ENCODE results near the gene EGFL6.
"Not testable (repeated sequence)": the region's sequence is repeated elsewhere in the genome, so short reads cannot be mapped to it uniquely, and the experiment has no call there.

The EGFL6 gene

GRCh38 chrX:13597874-13598273 lies 28.5 kb downstream of the EGFL6 start:
- DNase-seq (ENCODE audit: low read depth), result no peak

GRCh38 chrX:13598877-13599276 lies 29.5 kb downstream of the EGFL6 start:
- DNase-seq (ENCODE audit: low read depth), result peak; percentile 18

DNA sequence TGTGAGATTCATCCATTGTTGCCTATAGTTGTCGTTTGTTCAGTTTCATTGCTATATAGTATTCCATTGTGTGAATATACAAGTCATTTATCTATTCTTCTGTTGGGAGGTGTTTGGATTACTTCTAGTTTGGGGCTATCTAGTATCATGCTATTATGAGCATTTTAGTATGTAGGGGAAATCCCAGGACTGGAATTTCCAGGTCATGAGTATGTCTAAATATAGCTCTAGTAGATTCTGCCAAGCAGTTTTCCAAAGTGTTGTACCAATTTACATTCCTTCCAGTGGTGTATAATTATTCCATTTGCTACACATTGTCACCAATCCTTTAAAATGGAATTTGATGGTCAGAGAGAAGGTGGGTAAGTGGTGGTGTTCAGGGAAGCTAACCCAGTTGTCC lies 30.1 kb downstream of the EGFL6 start:
- no peak for DNase-seq (ENCODE audit: low read depth)

- DNase-seq (ENCODE audit: low read depth), result no peak
These were observed 36.2 kb downstream of the EGFL6 start for GRCh38 chrX:13605611-13606010.

GRCh38 chrX:13607331-13607995 lies 38.1 kb downstream of the EGFL6 start:
- no peak for DNase-seq (ENCODE audit: low read depth)

GRCh38 chrX:13607996-13608365 lies 38.6 kb downstream of the EGFL6 start:
- DNase-seq (ENCODE audit: low read depth), result no peak

DNA sequence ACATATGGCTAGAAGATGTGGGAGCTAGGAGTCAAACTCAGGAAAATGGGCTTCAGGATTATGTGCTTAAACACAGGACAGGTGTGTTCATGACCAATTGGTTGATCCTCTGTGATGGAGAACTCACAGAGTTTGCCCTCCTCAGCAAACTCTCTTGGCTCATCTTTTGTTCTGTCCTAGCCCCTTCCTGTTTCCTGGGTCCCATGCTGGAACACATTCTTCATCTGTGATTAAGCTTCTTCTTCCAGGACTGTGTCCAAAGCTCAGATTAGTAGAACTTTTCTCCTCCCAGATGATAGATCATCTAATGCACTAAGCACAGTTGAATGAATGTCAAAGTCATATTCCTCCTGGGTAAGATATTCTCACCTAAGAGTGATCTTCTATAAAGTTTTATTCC lies 44.8 kb downstream of the EGFL6 start:
- DNase-seq (ENCODE audit: low read depth), result no peak

- no peak for DNase-seq (ENCODE audit: low read depth)
These were observed 50.8 kb downstream of the EGFL6 start for GRCh38 chrX:13620207-13620606.

DNA sequence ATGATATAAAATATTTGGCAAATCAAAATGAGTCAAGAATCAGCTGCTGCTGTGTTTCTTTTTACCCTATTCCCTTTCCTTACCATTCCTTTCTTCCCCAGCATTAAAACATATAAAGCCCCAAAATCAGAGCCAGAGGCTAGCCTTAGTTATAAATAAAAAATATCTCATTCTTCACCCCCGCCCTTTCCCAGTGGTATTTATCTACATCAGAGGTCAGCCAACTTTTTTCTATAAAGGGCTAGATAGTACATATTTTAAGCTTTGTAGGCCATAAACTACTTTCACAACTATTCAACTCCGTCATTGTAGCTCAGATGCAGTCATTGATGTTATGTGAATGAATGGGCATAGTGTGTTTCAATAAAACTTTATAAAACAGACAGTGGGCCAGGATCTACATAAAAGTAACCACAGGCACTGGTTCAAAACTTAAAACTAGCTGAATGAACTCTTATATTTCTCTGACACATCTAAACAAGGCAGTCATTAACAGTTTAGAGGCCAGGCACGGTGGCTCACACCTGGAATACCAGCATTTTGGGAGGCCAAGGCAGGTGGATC lies 53.1 kb downstream of the EGFL6 start:
- no peak for DNase-seq (ENCODE audit: low read depth)

GRCh38 chrX:13627306-13627705 lies 57.9 kb downstream of the EGFL6 start:
- no peak for DNase-seq (ENCODE audit: low read depth)

DNA sequence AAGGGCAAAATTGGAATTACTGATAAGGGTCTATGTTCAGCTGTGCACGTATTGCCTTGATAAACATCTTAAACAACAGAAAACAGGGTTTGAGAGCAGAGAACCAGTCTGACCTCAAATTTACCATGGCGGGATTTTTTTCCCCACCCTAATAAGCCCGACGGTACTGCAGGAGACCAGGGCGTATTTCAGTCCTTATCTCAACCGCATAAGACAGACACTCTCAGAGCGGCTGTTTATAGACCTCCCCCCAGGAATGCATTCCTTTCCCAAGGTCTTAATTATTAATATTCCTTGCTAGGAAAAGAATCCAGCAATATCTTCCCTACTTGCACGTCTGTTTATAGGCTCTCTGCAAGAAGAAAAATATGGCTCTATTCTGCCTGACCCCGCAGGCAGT lies 67.8 kb downstream of the EGFL6 start:
- DNase-seq (ENCODE audit: low read depth), result not testable (repeated sequence)

DNA sequence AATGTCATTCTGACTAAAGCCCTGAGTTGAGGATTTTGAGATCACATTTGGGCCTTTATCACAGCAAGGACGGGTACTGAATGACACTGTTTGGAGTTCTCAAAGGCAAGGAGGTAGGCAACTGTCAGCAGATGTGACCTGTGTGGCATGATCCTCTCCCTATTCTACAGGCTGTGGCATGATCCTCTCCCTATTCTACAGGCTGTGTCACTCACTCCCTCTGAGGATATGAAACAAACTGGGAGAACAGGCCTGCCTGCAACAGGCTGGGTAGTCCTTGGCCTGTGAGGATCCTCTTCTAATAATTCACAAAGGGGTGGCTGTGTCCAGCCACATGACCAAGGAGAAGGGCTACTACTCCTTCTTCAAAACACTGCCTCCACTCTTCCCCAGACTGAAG lies 68.6 kb downstream of the EGFL6 start:
- DNase-seq (ENCODE audit: low read depth), result no peak

- no peak for DNase-seq (ENCODE audit: low read depth)
These were observed 69.4 kb downstream of the EGFL6 start for GRCh38 chrX:13638826-13639225.

DNA sequence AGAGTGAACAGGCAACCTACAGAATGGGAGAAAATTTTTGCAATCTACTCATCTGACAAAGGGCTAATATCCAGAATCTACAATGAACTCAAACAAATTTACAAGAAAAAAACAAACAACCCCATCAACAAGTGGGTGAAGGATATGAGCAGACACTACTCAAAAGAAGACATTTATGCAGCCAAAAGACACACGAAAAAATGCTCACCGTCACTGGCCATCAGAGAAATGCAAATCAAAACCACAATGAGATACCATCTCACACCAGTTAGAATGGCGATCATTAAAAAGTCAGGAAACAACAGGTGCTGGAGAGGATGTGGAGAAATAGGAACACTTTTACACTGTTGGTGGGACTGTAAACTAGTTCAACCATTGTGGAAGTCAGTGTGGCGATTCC lies 72.3 kb downstream of the EGFL6 start:
- not testable (repeated sequence) for DNase-seq (ENCODE audit: low read depth)

- DNase-seq (ENCODE audit: low read depth), result no peak
These were observed 76.2 kb downstream of the EGFL6 start for GRCh38 chrX:13645464-13646153.

- DNase-seq (ENCODE audit: low read depth), result peak; percentile 65
These were observed 76.8 kb downstream of the EGFL6 start for GRCh38 chrX:13646154-13646549.

DNA sequence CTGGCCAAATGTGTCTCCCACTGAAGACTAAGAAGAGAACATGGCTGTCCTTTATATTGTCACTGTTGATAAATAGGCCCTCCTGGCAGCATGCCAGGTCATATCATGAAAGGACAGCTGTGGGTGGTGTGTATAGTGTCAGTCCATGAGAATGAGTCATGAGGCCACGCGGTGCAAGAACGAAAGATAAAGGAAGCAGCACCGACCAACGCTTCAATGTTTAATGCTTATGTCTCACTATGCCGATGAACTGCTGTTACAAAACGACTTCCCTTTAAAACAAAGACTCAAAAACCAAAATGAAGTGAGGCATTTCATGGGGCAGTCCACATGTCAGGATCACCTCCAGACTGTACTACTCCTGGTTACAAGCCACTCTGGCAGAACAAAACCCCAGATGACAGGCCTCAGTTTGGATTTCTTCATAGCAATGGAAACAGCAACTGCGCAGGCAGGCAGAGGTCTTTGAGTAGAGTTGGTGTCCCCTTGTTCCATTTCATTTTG lies 78.4 kb downstream of the EGFL6 start:
- DNase-seq (ENCODE audit: low read depth), result peak; percentile 83

DNA sequence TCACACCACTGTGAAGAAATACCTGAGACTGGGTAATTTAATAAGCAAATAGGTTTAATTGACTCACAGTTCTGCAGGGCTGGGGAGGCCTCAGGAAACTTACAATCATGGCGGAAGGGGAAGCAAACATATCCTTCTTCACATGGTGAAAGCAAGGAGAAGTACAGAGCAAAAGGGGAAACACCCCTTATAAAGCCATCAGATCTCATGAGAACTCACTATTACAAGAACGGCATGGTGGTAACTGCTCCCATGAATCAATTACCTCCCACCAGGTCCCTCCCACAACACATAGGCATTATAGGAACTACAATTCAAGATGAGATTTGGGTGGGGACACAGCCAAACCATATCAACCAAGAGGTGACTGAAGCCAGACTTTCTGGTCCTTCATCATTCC lies 78.9 kb downstream of the EGFL6 start:
- not testable (repeated sequence) for DNase-seq (ENCODE audit: low read depth)

DNA sequence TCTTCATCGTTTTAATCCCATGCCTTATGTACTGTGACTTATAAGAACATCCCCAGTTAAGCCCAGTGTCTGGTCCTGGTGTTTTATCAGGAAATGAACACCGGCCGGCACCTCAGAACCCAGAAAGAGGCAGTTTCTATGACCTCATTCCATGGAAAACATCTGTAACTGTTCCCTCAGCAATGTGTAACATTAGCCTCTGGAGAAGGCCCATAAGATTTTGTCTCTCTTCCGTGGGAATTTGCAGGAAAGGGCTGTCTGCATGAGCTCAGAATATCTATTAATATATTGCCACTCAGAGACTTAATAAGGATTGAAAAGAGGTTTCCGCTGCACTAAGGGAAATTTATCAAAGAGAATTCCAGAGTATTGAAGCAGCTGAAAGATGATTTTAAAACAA lies 80.4 kb downstream of the EGFL6 start:
- DNase-seq (ENCODE audit: low read depth), result peak; percentile 46

DNA sequence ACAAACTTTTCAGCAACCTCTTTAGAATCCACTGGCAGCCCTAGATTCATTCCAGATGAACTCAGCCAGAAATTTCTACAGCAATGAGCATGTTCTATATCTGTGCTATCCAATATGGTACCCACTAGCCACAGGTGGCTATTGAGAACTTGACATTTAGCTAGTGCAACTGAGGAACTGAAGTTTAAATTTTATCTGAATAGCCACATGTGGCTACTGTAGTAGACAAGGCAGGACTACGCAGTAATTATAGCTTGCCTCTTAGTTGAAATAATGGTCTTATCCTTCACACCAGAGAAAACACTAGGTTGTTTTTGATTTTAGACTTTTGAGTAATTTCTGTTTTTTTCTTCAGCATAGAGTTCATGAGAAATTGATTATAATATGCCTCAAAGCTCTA lies 80.9 kb downstream of the EGFL6 start:
- DNase-seq (ENCODE audit: low read depth), result no peak

GRCh38 chrX:13651150-13651549 lies 81.7 kb downstream of the EGFL6 start:
- peak; percentile 61 for DNase-seq (ENCODE audit: low read depth)

GRCh38 chrX:13652287-13652793 lies 82.9 kb downstream of the EGFL6 start:
- DNase-seq (ENCODE audit: low read depth), result peak; percentile 95

Data from iris pigment epithelial cell (primary cell).